HepG2 (cell line): ENCODE data around the gene WWC2. TPM values are rescaled to one million over a fixed set of nuclear protein-coding genes. Genes with fewer than 3 reads are reported as not detected.
A peak's percentile ranks its signal among the peaks of the same experiment; 100 is the strongest.

Experiments used
- ADNP ChIP-seq: sonication (generic); formaldehyde crosslinking; IDR thresholded peaks from 2 replicates; pipeline ENCODE4 v1.4.0; 2020; ENCODE audit warnings: missing genetic modification reagents
- FOXP1 ChIP-seq, 2 experiments: fragments of 450-650 bp in 1 of 2; IDR thresholded peaks; 2 replicates each; pipeline ENCODE4 v1.6.1; 2017 to 2018; ENCODE audit warnings: antibody characterized with exemption in 1 of 2
- HMGA1 ChIP-seq: sonication (generic); formaldehyde crosslinking; conservative IDR thresholded peaks from 2 replicates; pipeline ENCODE4 v1.4.0; 2020; ENCODE audit warnings: missing genetic modification reagents
- HNF4G ChIP-seq, 2 experiments: sonication (generic) in 1 of 2; formaldehyde crosslinking in 1 of 2; IDR thresholded peaks; 2 replicates each; pipeline versions ENCODE4 v1.4.0 to v1.6.1; 2011 to 2020; ENCODE audit warnings: borderline replicate concordance in 2 of 2, low read depth in 2 of 2, mild to moderate bottlenecking in 2 of 2, low read length in 1 of 2, missing genetic modification reagents in 1 of 2, moderate library complexity in 1 of 2
- MYC ChIP-seq: sonication (generic); formaldehyde crosslinking; IDR thresholded peaks from 2 replicates; pipeline ENCODE4 v1.9.0; 2021; ENCODE audit warnings: missing genetic modification reagents, borderline replicate concordance
- NCOA2 ChIP-seq: sonication (generic); formaldehyde crosslinking; IDR thresholded peaks from 2 replicates; pipeline ENCODE4 v1.8.0; 2022; ENCODE audit warnings: inconsistent platforms
- PLRG1 ChIP-seq: fragments of 450-650 bp; conservative IDR thresholded peaks from 2 replicates; pipeline ENCODE4 v1.6.1; 2016
- RELA ChIP-seq: sonication (generic); formaldehyde crosslinking; IDR thresholded peaks from 2 replicates; pipeline ENCODE4 v1.4.0; 2020; ENCODE audit warnings: missing genetic modification reagents
- THAP11 ChIP-seq: IDR thresholded peaks from 2 replicates; pipeline ENCODE4 v1.6.1; 2016; ENCODE audit warnings: missing biosample characterization, missing genetic modification reagents
- U2AF1 ChIP-seq: fragments of 200-400 bp; formaldehyde crosslinking; optimal IDR thresholded peaks from 2 replicates; pipeline ENCODE3; 2017; ENCODE audit warnings: mild to moderate bottlenecking, low read depth, low read length
- ZFAT ChIP-seq: sonication (generic); formaldehyde crosslinking; conservative IDR thresholded peaks from 2 replicates; pipeline ENCODE4 v1.8.1; 2023; ENCODE audit warnings: missing genetic modification reagents, inconsistent platforms
- ZNF296 ChIP-seq: sonication (generic); formaldehyde crosslinking; conservative IDR thresholded peaks from 2 replicates; pipeline ENCODE4 v1.5.0; 2020; ENCODE audit warnings: mild to moderate bottlenecking, missing genetic modification reagents
- ZNF431 ChIP-seq: sonication (generic); formaldehyde crosslinking; IDR thresholded peaks from 2 replicates; pipeline ENCODE4 v1.9.0; 2022; ENCODE audit warnings: missing genetic modification reagents, low read depth, mild to moderate bottlenecking, borderline replicate concordance
- ZNF570 ChIP-seq: sonication (generic); formaldehyde crosslinking; IDR thresholded peaks from 2 replicates; pipeline ENCODE4 v1.4.0; 2020; ENCODE audit warnings: mild to moderate bottlenecking, missing genetic modification reagents, borderline replicate concordance
- ZNF790 ChIP-seq: sonication (generic); formaldehyde crosslinking; IDR thresholded peaks from 2 replicates; pipeline ENCODE4 v1.8.0; 2022; ENCODE audit warnings: missing genetic modification reagents, mild to moderate bottlenecking, borderline replicate concordance
- ZNF878 ChIP-seq: sonication (generic); formaldehyde crosslinking; IDR thresholded peaks from 2 replicates; pipeline ENCODE4 v1.8.1; 2023; ENCODE audit warnings: mild to moderate bottlenecking, missing genetic modification reagents, moderate library complexity
- polyA plus RNA-seq, 8 experiments: library from polyadenylated mRNA; depleted of rRNA in 3 of 8; stranded (reverse) in 7 of 8; unstranded in 1 of 8; fragments of >200 nt; fragmentation: Illumina TruSeq in 4 of 8; extraction: Trizol in 4 of 8; gene quantifications; 2 replicates each; pipeline versions ENCODE4 v1.2.1 to v1.2.3, GENCODE V29; 2011 to 2016; ENCODE audit warnings: low read depth in 4 of 8, missing spikeins in 1 of 8, mixed read lengths in 1 of 8; ENCODE audit not compliant: insufficient read depth in 1 of 8
- total RNA-seq, 5 experiments: library from RNA; depleted of rRNA; stranded (reverse); fragments of >200 nt; fragmentation: Illumina TruSeq; extraction: Trizol; gene quantifications; 2 replicates each; pipeline ENCODE4 v1.2.3, GENCODE V29; 2016; ENCODE audit warnings: low read depth in 1 of 5
- TF ChIP-seq, protein P1 (sequence below): sonication (generic); formaldehyde crosslinking; IDR thresholded peaks from 2 replicates; pipeline ENCODE4 v1.5.0; 2020; ENCODE audit warnings: missing genetic modification reagents
- TF ChIP-seq, protein P2 (sequence below): sonication (generic); formaldehyde crosslinking; IDR thresholded peaks from 2 replicates; pipeline ENCODE4 v1.5.0; 2020; ENCODE audit warnings: mild to moderate bottlenecking, missing genetic modification reagents
- TF ChIP-seq, protein P3 (sequence below): IDR thresholded peaks from 2 replicates; pipeline ENCODE4 v1.6.1; 2016; ENCODE audit warnings: mild to moderate bottlenecking, missing biosample characterization, missing genetic modification reagents
- TF ChIP-seq, protein P4 (sequence below): IDR thresholded peaks from 2 replicates; pipeline ENCODE4 v1.6.1; 2016
- TF ChIP-seq, protein P5 (sequence below): sonication (generic); formaldehyde crosslinking; IDR thresholded peaks from 2 replicates; pipeline ENCODE4 v1.4.0; 2020; ENCODE audit warnings: mild to moderate bottlenecking, missing genetic modification reagents, borderline replicate concordance

The WWC2 gene
- total and polyA plus RNA-seq, 2 of the 13 experiments (the other 11 are each of a cell fraction or from before 2014, with no cell fraction given), result 40.0 to 50.1 TPM

DNA sequence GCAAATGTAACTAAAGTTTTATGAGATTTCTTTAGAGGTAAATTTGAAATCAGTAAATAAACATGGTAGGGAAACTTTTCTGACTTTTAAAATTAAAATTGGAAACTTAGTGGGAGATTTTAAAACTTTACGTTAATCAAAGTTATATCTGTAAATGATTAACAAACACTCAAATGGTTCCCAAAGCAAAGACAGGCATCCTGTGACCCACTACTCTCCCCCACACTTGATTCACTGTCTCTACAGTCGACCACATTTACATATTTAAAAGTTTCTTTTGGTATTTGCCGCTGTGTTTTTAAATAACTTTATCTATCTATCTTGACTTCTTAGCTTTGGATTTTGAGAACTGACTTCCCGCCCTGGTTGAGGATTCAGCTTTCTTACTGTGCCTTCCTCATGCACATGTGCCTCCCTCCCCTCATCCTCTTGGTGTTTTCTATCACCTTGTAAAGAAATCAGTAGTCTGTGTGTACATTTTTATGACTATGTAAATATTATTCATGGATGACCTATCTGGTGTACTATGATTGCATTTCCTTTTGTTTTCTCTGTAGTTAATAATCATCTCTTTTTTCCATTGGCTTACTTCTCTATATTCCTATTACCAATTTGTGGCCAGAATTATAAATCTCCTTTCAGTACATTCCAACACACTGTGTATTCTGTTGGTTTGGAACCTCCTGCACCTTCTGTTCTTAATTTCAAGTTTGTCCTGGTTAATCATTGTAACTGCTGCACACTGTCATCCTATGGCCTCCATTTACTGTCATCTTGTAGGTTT lies 72.6 kb downstream of the WWC2 start (continued):
- no peak for TF ChIP-seq ZNF878 (CRISPR knock-in tag)
- TF ChIP-seq FOXP1 (IDR thresholded peaks at IDR 0.05), result no peak
- peak; percentile 80 for TF ChIP-seq FOXP1 (CRISPR knock-in tag; IDR thresholded peaks at IDR 0.05)
- TF ChIP-seq ZFAT (CRISPR knock-in tag), result no peak
- no peak for TF ChIP-seq HNF4G (IDR thresholded peaks at IDR 0.05; ENCODE audit: borderline replicate concordance, low read depth, low read length)
- TF ChIP-seq HNF4G (CRISPR knock-in tag; IDR thresholded peaks at IDR 0.05; ENCODE audit: borderline replicate concordance, low read depth), result no peak
- TF ChIP-seq, protein P1, sequence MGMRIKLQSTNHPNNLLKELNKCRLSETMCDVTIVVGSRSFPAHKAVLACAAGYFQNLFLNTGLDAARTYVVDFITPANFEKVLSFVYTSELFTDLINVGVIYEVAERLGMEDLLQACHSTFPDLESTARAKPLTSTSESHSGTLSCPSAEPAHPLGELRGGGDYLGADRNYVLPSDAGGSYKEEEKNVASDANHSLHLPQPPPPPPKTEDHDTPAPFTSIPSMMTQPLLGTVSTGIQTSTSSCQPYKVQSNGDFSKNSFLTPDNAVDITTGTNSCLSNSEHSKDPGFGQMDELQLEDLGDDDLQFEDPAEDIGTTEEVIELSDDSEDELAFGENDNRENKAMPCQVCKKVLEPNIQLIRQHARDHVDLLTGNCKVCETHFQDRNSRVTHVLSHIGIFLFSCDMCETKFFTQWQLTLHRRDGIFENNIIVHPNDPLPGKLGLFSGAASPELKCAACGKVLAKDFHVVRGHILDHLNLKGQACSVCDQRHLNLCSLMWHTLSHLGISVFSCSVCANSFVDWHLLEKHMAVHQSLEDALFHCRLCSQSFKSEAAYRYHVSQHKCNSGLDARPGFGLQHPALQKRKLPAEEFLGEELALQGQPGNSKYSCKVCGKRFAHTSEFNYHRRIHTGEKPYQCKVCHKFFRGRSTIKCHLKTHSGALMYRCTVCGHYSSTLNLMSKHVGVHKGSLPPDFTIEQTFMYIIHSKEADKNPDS (CRISPR knock-in tag), result no peak
- TF ChIP-seq RELA, result no peak
- TF ChIP-seq, protein P2, sequence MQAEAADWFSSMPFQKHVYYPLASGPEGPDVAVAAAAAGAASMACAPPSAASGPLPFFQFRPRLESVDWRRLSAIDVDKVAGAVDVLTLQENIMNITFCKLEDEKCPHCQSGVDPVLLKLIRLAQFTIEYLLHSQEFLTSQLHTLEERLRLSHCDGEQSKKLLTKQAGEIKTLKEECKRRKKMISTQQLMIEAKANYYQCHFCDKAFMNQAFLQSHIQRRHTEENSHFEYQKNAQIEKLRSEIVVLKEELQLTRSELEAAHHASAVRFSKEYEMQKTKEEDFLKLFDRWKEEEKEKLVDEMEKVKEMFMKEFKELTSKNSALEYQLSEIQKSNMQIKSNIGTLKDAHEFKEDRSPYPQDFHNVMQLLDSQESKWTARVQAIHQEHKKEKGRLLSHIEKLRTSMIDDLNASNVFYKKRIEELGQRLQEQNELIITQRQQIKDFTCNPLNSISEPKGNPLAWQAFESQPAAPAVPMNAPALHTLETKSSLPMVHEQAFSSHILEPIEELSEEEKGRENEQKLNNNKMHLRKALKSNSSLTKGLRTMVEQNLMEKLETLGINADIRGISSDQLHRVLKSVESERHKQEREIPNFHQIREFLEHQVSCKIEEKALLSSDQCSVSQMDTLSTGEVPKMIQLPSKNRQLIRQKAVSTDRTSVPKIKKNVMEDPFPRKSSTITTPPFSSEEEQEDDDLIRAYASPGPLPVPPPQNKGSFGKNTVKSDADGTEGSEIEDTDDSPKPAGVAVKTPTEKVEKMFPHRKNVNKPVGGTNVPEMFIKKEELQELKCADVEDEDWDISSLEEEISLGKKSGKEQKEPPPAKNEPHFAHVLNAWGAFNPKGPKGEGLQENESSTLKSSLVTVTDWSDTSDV (CRISPR knock-in tag), result no peak
- TF ChIP-seq PLRG1, result no peak
- TF ChIP-seq MYC, result no peak
- TF ChIP-seq, protein P3, sequence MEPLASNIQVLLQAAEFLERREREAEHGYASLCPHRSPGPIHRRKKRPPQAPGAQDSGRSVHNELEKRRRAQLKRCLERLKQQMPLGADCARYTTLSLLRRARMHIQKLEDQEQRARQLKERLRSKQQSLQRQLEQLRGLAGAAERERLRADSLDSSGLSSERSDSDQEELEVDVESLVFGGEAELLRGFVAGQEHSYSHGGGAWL (CRISPR knock-in tag), result no peak
- TF ChIP-seq, protein P4, sequence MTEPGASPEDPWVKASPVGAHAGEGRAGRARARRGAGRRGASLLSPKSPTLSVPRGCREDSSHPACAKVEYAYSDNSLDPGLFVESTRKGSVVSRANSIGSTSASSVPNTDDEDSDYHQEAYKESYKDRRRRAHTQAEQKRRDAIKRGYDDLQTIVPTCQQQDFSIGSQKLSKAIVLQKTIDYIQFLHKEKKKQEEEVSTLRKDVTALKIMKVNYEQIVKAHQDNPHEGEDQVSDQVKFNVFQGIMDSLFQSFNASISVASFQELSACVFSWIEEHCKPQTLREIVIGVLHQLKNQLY (CRISPR knock-in tag), result peak; percentile 51; the same call in 1 of the 2 replicates
- peak; percentile 18; the same call in 1 of the 2 replicates for TF ChIP-seq THAP11 (CRISPR knock-in tag)
- no peak for TF ChIP-seq ZNF790 (CRISPR knock-in tag)
- TF ChIP-seq ZNF570, result no peak
- TF ChIP-seq U2AF1, result no peak
- TF ChIP-seq NCOA2 (CRISPR knock-in tag), result peak; percentile 65; the same call in 1 of the 2 replicates
- TF ChIP-seq ADNP (CRISPR knock-in tag), result no peak
- TF ChIP-seq ZNF431 (CRISPR knock-in tag), result no peak
- TF ChIP-seq, protein P5, sequence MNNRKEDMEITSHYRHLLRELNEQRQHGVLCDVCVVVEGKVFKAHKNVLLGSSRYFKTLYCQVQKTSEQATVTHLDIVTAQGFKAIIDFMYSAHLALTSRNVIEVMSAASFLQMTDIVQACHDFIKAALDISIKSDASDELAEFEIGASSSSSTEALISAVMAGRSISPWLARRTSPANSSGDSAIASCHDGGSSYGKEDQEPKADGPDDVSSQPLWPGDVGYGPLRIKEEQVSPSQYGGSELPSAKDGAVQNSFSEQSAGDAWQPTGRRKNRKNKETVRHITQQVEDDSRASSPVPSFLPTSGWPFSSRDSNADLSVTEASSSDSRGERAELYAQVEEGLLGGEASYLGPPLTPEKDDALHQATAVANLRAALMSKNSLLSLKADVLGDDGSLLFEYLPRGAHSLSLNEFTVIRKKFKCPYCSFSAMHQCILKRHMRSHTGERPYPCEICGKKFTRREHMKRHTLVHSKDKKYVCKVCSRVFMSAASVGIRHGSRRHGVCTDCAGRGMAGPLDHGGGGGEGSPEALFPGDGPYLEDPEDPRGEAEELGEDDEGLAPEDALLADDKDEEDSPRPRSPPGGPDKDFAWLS (CRISPR knock-in tag), result no peak
- no peak for TF ChIP-seq HMGA1
- no peak for TF ChIP-seq ZNF296
